ENCODE measurements around the gene ALG8. TPM values are rescaled to one million over a fixed set of nuclear protein-coding genes. Genes with fewer than 3 reads are reported as not detected.

ALG8 gene
- polyA plus RNA-seq, 1 donor from 2014 or later = 42.1 TPM

GRCh38 chr11:78180751-78181150 is 41.3 kb upstream of the ALG8 start:
- Histone ChIP-seq H3K27ac (ENCODE audit: low read length) (no peak overlapping the region), H3K27me3 (ENCODE audit: insufficient read depth, low read depth, low read length) (no peaks in the 10 kb centered on the region), H3K9me2 (ENCODE audit: insufficient read depth, low read length) (no peaks in the 10 kb centered on the region), H3K36me3 (ENCODE audit: insufficient read depth, low read length) (no peaks in the 10 kb centered on the region), H3F3A (ENCODE audit: insufficient read depth, low read length, poor library complexity, severe bottlenecking) (no peaks in the 10 kb centered on the region), H3K4me3 (ENCODE audit: low read length) (no peak overlapping the region), H3K4me2 (ENCODE audit: low read length) (no peak overlapping the region), H3K79me2 (replicated peaks; ENCODE audit: insufficient read depth, low read length) (no peaks in the 10 kb centered on the region), H3K9ac (ENCODE audit: low read length) (no peak overlapping the region), H3K9me3 (ENCODE audit: low read length) (no peaks in the 10 kb centered on the region), H2AFZ (ENCODE audit: low read depth, low read length) (no peak overlapping the region), H4K20me1 (ENCODE audit: insufficient read depth) (no peaks in the 10 kb centered on the region)
- no peak for TF ChIP-seq TAF1 (IDR thresholded peaks at IDR 0.05; ENCODE audit: low read depth)

GRCh38 chr11:78179459-78180071 is 40.1 kb upstream of the ALG8 start:
- H3K4me2 ChIP-seq (ENCODE audit: low read length) = no peak overlapping the region
- H3K9me3 ChIP-seq (ENCODE audit: low read length) = no peaks in the 10 kb centered on the region
- H3K4me3 ChIP-seq (ENCODE audit: low read length) = no peak overlapping the region
- TF ChIP-seq EP300 (conservative IDR thresholded peaks at IDR 0.05; ENCODE audit: poor library complexity, severe bottlenecking) (no peak), RAD21 (conservative IDR thresholded peaks at IDR 0.05) (no peak), MXI1 (conservative IDR thresholded peaks at IDR 0.05; ENCODE audit: poor library complexity, severe bottlenecking) (no peak), SMC3 (conservative IDR thresholded peaks at IDR 0.05; ENCODE audit: poor library complexity) (no peak), CTCF (IDR thresholded peaks at IDR 0.05; ENCODE audit: poor library complexity, severe bottlenecking) (no peak), EZH2 (IDR thresholded peaks at IDR 0.05; ENCODE audit: borderline replicate concordance, insufficient read depth, low read length, poor library complexity, severe bottlenecking) (no peak), POLR2AphosphoS5 (IDR thresholded peaks at IDR 0.05) (no peak), TAF1 (IDR thresholded peaks at IDR 0.05; ENCODE audit: low read depth) (no peak)
- TF ChIP-seq, protein P1, sequence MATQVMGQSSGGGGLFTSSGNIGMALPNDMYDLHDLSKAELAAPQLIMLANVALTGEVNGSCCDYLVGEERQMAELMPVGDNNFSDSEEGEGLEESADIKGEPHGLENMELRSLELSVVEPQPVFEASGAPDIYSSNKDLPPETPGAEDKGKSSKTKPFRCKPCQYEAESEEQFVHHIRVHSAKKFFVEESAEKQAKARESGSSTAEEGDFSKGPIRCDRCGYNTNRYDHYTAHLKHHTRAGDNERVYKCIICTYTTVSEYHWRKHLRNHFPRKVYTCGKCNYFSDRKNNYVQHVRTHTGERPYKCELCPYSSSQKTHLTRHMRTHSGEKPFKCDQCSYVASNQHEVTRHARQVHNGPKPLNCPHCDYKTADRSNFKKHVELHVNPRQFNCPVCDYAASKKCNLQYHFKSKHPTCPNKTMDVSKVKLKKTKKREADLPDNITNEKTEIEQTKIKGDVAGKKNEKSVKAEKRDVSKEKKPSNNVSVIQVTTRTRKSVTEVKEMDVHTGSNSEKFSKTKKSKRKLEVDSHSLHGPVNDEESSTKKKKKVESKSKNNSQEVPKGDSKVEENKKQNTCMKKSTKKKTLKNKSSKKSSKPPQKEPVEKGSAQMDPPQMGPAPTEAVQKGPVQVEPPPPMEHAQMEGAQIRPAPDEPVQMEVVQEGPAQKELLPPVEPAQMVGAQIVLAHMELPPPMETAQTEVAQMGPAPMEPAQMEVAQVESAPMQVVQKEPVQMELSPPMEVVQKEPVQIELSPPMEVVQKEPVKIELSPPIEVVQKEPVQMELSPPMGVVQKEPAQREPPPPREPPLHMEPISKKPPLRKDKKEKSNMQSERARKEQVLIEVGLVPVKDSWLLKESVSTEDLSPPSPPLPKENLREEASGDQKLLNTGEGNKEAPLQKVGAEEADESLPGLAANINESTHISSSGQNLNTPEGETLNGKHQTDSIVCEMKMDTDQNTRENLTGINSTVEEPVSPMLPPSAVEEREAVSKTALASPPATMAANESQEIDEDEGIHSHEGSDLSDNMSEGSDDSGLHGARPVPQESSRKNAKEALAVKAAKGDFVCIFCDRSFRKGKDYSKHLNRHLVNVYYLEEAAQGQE (IDR thresholded peaks at IDR 0.05; ENCODE audit: borderline replicate concordance) = no peak
- H3K9ac ChIP-seq (ENCODE audit: low read length) = no peak overlapping the region
- H3K36me3 ChIP-seq (ENCODE audit: insufficient read depth, low read length) = no peaks in the 10 kb centered on the region
- no peaks in the 10 kb centered on the region for H3K27me3 ChIP-seq (ENCODE audit: insufficient read depth, low read depth, low read length)
- no peaks in the 10 kb centered on the region for H3K79me2 ChIP-seq (replicated peaks; ENCODE audit: insufficient read depth, low read length)
- H4K20me1 ChIP-seq (ENCODE audit: insufficient read depth) = no peaks in the 10 kb centered on the region
- H2AFZ ChIP-seq (ENCODE audit: low read depth, low read length) = no peak overlapping the region
- no peak overlapping the region for H3K27ac ChIP-seq (ENCODE audit: low read length)
- no peaks in the 10 kb centered on the region for H3F3A ChIP-seq (ENCODE audit: insufficient read depth, low read length, poor library complexity, severe bottlenecking)
- no peaks in the 10 kb centered on the region for H3K9me2 ChIP-seq (ENCODE audit: insufficient read depth, low read length)
